Measurements from ENCODE around the gene RAD51B. TPM values are rescaled to one million over a fixed set of nuclear protein-coding genes. Genes with fewer than 3 reads are reported as not detected.

Gene RAD51B
- total and polyA plus RNA-seq, 9 of the 15 experiments (the other 6 are each of a cell fraction or from before 2014, with no cell fraction given) = 8.5 to 17.3 (median 11.3) TPM

DNA sequence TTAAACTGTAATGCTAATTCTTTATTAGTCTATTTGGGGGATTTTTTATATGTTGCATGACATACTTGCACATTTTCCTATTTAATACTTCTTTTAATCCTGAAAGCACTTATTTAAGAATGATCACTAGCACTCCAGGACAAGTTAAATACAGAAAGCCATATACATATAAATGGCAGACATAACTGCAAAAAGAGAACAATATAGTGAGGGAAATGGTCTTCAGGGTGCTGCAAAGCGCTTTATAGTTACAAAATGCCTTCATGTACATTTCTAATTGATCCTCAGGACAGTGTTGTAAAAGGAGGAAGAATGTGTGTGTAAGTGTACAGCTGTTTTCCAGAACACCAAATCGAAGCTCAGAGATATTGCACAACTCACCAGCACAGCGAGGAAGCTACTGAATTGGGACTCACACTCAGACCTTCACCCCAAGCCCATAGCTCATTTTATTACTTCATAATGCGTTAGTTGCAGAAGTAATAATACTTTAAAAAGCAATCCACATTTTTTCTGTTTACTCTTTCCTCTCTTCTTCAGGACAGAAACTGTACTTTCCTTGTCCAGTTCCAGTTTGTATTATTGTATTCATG lies 428.2 kb downstream of the RAD51B start:
- FAIRE-seq = no peak
- TF ChIP-seq HNRNPH1 (optimal IDR thresholded peaks at IDR 0.05; ENCODE audit: low read depth, low read length) (no peak), ATF7 (IDR thresholded peaks at IDR 0.05) (no peak), CEBPB (tag; IDR thresholded peaks at IDR 0.05) (peak; percentile 80), CEBPG (CRISPR knock-in tag; IDR thresholded peaks at IDR 0.05) (no peak), CEBPG (tag; conservative IDR thresholded peaks at IDR 0.05 in 1 of 2, IDR thresholded peaks at IDR 0.05 in 1 of 2) (peak; percentile 49 to 80; a peak in 2 of 4 replicates)
- TF ChIP-seq, protein P1, sequence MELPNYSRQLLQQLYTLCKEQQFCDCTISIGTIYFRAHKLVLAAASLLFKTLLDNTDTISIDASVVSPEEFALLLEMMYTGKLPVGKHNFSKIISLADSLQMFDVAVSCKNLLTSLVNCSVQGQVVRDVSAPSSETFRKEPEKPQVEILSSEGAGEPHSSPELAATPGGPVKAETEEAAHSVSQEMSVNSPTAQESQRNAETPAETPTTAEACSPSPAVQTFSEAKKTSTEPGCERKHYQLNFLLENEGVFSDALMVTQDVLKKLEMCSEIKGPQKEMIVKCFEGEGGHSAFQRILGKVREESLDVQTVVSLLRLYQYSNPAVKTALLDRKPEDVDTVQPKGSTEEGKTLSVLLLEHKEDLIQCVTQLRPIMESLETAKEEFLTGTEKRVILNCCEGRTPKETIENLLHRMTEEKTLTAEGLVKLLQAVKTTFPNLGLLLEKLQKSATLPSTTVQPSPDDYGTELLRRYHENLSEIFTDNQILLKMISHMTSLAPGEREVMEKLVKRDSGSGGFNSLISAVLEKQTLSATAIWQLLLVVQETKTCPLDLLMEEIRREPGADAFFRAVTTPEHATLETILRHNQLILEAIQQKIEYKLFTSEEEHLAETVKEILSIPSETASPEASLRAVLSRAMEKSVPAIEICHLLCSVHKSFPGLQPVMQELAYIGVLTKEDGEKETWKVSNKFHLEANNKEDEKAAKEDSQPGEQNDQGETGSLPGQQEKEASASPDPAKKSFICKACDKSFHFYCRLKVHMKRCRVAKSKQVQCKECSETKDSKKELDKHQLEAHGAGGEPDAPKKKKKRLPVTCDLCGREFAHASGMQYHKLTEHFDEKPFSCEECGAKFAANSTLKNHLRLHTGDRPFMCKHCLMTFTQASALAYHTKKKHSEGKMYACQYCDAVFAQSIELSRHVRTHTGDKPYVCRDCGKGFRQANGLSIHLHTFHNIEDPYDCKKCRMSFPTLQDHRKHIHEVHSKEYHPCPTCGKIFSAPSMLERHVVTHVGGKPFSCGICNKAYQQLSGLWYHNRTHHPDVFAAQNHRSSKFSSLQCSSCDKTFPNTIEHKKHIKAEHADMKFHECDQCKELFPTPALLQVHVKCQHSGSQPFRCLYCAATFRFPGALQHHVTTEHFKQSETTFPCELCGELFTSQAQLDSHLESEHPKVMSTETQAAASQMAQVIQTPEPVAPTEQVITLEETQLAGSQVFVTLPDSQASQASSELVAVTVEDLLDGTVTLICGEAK (IDR thresholded peaks at IDR 0.05) = no peak
- TF ChIP-seq, protein P1 (CRISPR knock-in tag; IDR thresholded peaks at IDR 0.05) = no peak

More for the DNA sequence above, 428.2 kb downstream of the RAD51B start:
- H3K9me3 ChIP-seq (replicated peaks; ENCODE audit: control insufficient read depth, insufficient read depth, low read depth, low read length) = no peaks in the 10 kb centered on the region
- H3K4me3 ChIP-seq = no peak overlapping the region
- H3K79me2 ChIP-seq (ENCODE audit: control insufficient read depth, insufficient read depth, low read length) = no peaks in the 10 kb centered on the region
- no peak overlapping the region; a peak in 1 of 4 replicates for H3K9ac ChIP-seq (ENCODE audit: insufficient read depth in 1 of 2, low read depth in 2 of 2, low read length in 2 of 2)
- no peaks in the 10 kb centered on the region for H4K20me1 ChIP-seq (replicated peaks; ENCODE audit: control insufficient read depth, insufficient read depth, low read length)
- H3K4me1 ChIP-seq (replicated peaks in 1 of 2; ENCODE audit: control insufficient read depth in 2 of 2, insufficient read depth in 2 of 2, low read length in 2 of 2) = peaks cover 0 to 41% of the 10 kb centered on the region in 2 experiments; a peak in 2 of 5 replicates
- ATAC-seq (no peak), DNase-seq (ENCODE audit: extremely low read depth in 1 of 4, low spot score in 3 of 4) (no peak)
- H3K36me3 ChIP-seq (ENCODE audit: control insufficient read depth, insufficient read depth, low read length) = no peaks in the 10 kb centered on the region
- in situ Hi-C loops (cut with MboI) = loop anchor here (10.0 kb wide), 2 partner anchors 303 to 577 kb away; no protein-coding TSS in a partner anchor
- ChIA-PET CTCF (ENCODE audit: low intra/inter-chr PET ratio) (interaction anchor here (0.6 to 2.0 kb wide), 3 partner anchors 187 to 569 kb away, joined by 4 to 6 read pairs (median 4); no protein-coding TSS in a partner anchor), POLR2A (no interaction called here)
- no peak overlapping the region for H3K4me2 ChIP-seq (ENCODE audit: insufficient read depth, low read length)
- no peak overlapping the region for H3K27ac ChIP-seq (ENCODE audit: extremely low read depth, low read depth, low read length)
- H3K9me1 ChIP-seq (ENCODE audit: control insufficient read depth, insufficient read depth, low read length) = no peaks in the 10 kb centered on the region
- no TSS peak for BruUV-seq (replicated peaks)
- H2AFZ ChIP-seq (ENCODE audit: low read depth, low read length) = no peak overlapping the region
- intact Hi-C loops (cut with micrococcal nuclease) = loop anchor here (1.0 to 10.0 kb wide), 4 partner anchors 163 to 569 kb away; no protein-coding TSS in a partner anchor
- no peaks in the 10 kb centered on the region for H3K27me3 ChIP-seq (ENCODE audit: control insufficient read depth in 2 of 2, insufficient read depth in 2 of 2, low read length in 2 of 2)
- 42% methylated on average over 4 of the region's 4 CpGs for WGBS (ENCODE audit: insufficient coverage, low coverage, missing lambda C conversion rate)

All from K562 (cell line).